Amniotic epithelial cell (primary cell): ENCODE results near the gene GRIK4.
"Not testable (repeated sequence)": the region's sequence is repeated elsewhere in the genome, so short reads cannot be mapped to it uniquely, and the experiment has no call there.

Source experiments
- DNase-seq: peaks from one replicate; pipeline ENCODE4 v3.0.0-alpha.2; 2010; ENCODE audit warnings: low read depth

GRIK4 gene, protein sequence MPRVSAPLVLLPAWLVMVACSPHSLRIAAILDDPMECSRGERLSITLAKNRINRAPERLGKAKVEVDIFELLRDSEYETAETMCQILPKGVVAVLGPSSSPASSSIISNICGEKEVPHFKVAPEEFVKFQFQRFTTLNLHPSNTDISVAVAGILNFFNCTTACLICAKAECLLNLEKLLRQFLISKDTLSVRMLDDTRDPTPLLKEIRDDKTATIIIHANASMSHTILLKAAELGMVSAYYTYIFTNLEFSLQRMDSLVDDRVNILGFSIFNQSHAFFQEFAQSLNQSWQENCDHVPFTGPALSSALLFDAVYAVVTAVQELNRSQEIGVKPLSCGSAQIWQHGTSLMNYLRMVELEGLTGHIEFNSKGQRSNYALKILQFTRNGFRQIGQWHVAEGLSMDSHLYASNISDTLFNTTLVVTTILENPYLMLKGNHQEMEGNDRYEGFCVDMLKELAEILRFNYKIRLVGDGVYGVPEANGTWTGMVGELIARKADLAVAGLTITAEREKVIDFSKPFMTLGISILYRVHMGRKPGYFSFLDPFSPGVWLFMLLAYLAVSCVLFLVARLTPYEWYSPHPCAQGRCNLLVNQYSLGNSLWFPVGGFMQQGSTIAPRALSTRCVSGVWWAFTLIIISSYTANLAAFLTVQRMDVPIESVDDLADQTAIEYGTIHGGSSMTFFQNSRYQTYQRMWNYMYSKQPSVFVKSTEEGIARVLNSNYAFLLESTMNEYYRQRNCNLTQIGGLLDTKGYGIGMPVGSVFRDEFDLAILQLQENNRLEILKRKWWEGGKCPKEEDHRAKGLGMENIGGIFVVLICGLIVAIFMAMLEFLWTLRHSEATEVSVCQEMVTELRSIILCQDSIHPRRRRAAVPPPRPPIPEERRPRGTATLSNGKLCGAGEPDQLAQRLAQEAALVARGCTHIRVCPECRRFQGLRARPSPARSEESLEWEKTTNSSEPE

DNA sequence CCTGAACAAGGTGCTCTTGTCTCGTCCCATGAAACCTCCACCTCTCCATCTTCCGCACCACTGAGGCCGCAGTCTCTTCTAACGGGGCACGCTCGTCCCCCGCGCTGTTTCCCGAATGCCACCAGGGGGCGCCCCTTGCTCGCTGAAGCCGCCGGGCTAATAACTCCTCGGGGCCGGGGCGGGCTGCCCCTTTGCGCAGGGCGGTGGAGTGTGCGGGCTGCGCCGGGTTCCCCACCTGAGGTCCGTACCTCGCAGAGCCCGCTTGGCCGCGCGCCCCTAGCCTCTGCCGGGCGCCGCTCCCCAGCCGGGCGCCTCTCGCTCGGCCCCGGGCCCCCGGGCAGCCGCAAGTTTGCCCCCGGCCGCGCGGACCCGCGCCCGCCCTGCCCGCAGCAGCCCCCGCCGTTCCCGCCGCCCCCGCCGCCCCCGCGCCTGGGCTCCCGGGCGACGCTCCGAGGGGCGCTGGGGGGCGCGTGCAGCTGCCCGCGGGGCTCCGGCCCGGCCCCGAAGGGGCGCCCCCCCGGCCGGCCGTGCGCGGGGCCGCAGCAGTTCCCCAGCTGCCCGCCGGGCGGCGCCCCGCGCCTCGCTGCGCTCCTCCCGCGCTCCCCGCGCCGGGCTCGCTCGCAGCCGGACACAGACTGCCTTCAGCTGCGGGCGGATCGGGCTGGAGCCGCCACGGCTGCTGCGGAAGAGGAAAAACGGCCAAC is at the start of gene GRIK4:
Gene GRIK4 (plus strand): TSS at position 633 of the 704 bp plus-strand sequence. CDS start 148,571 bp downstream, outside the sequence.
- DNase-seq: peak; percentile 40

DNA sequence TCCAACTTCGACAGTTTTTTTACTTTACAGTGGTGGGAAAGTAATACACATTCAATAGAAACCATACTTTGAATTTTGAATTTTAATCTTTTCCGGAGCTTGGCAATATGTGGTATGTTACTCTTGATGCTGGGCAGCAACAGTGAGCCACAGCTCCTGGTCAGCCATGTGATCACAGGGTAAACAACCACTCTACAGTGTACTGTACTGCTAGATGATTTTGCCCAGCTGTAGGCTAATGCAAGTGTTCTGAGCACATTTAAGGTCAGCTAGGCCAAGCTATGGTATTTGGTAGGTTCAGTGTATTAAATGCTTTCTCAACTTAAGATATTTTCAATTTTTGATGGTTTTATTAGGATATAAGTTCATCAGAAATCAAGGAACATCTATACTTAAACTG is 48.7 kb upstream of the GRIK4 start:
- no peak for DNase-seq

DNA sequence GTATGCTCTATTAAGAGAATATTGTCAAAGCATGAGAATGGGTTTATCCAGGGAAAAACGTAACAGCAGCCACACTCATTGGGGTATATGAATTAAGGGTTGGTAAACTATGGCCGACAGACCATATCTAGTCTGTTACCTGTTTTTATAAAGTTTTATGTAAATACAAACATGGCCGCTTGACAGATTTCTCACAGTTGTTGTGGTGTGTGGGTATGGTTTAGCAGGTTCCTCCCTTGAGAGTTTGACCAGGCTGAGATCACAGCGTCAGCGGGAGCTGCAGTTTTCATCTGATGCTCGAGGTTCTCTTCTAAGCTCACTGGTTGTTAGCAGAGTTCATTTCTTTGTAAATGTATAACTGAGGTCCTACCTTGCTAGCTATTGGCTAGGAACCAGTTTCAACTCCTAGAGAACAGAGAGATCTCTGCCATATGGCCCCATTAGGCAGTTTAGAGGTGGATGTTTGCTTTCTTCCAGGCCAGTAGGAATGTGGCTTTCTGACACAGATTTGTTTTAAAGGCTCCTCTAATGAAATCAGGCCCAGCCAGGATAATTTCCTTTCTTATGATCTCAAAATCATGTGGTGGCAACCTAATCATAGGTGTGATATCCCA is 45.5 kb upstream of the GRIK4 start:
- no peak for DNase-seq

- DNase-seq: peak; percentile 57
These were observed 43.9 kb upstream of the GRIK4 start for GRCh38 chr11:120467627-120468026.

DNA sequence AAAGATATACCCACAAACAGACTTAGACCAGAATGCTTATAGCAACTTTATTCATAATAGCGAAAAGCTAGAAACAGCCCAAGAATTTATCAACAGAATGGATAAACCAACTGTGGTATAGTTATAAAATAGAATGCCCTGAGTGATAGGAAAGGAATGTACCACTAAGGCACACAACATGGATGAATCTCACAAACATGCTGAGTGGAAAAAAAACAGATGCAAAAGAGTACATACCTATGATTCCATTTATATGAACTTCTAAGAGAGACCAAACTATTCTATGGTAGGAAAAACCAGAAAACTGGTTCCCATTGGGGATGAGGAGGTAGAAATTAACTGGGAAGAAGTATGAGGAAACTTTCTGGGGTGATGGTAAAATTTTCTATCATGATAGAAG is 40.4 kb upstream of the GRIK4 start:
- peak; percentile 94 for DNase-seq

DNA sequence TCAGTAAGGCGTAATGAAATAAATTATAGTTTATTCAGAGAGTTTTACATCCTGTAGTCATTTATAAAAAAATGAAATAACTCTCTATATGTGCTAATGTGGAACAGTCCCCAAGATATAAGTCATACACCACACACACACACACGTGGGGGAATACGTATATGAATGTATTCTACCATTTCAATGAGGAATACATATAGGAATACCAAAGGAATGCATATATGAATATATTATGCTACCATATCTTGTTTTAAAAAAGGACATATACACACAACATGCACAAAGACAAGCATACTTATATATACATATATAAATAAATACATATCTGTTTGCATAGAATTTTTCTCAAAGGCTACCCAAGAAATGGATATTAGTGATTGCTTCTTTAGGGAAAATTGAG is 39.6 kb upstream of the GRIK4 start:
- DNase-seq: no peak

GRCh38 chr11:120473503-120473902 is 38.0 kb upstream of the GRIK4 start:
- DNase-seq: no peak

DNA sequence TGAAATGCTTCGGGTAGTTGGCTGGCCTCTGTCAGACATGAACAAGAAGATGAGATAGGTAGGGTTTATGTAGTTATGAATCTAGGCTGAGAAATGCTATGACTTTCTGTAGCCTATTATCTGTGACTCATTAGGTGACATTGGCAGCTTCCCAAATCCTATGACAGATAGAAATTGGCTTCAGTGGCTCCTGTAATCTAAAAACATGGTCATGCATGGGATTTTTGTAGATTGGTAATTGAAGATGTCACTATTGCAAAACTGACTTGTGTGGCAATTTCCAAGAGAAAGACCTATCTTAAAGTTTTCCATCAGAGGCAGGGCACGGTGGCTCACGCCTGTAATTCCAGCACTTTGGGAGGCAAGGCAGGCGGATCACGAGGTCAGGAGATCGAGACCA is 29.4 kb upstream of the GRIK4 start:
- no peak for DNase-seq

DNA sequence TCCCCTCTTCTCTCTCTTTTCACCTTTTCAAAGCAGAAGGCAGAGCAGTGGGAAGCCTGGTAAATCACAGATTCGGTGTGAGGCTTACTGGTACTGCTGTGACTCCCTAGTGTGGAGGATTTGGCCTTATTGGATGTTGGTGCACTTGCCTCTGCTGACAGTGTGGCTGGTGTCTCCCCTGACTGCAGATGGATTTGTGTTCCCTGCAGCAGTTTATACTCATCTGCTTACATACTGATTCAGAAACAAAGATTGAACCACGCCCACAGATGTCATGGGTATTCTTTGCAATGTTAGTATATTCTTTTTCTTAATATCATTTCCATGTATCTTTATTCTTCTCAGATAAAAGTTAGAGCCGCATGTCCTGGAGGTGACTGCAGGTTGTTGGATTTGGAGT is 26.8 kb upstream of the GRIK4 start:
- no peak for DNase-seq

DNA sequence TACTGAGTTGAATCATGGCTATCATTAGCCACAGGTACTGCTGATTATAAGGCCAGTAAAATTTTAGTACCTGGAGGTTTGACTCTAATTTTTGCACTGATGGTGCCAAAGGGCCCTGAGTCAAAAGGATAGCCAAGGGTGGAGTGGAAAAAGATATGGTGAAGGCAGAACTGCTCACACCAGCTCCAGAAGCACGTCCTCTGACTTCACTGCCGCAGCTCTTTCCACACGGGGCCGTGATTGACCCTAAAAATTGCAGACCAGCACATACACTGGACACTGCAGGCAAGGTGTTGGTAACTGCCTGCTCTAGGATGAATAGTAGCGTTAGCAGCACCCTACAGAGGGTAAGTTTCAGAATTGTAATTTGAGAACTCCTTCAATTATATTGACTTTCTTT is 25.4 kb upstream of the GRIK4 start:
- DNase-seq: no peak

DNA sequence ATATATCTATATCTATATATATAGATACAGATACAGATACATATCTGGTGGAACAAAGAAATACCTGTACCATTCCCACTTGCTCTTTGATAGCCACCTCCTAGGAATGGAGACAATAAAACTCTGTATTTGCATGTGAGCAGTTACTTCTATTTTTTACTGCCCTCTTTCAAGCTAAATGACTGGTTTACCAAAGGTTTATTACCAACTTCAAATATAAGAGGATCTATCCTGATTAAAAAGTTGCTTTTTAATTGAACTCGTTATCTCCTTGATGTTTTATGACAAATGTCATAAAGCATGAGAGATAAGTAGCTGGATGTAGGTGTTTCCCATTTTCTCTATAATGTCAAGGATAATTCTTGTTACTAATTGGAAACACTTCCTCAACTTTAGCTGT is 21.7 kb upstream of the GRIK4 start:
- no peak for DNase-seq

- no peak for DNase-seq
These were observed 19.1 kb upstream of the GRIK4 start for GRCh38 chr11:120492486-120492885.

DNA sequence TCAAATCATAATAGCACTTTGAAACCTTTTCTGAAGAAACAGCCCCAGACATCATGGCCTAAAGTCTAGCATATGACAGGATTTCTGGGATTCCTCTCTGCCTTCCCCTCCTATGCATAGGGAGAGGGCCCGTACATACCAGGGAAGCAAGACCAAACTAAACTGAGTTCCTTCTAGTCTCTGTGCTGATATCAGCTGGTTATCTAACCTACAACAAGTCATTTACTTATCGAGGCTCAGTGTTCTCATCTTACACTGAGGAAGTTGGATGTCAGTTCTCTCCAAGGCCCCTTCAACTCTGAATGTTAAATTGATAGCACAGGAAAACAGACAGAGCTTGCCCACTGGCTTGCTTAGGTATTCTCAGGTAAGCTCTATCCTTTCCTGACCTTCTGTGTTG is 17.0 kb upstream of the GRIK4 start:
- DNase-seq: no peak

DNA sequence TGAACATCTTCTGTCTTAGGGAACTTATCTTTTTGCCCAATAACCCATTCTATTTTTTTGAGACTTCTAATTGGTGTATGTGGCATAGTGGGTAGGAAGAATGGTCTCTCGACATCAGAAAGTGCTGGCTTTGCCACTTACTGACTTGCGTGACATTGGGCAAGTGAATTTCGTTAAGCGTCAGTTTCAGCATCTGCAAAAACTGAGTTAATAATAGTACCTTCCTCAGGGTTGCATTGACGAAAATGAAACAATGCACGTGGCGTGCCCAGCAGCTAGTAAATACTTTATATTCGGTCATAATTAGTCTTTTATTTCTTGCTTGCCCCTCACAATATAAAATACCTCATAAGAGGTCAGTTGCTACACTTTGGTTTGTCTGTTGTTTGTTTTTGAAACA is 12.5 kb upstream of the GRIK4 start:
- DNase-seq: no peak

DNA sequence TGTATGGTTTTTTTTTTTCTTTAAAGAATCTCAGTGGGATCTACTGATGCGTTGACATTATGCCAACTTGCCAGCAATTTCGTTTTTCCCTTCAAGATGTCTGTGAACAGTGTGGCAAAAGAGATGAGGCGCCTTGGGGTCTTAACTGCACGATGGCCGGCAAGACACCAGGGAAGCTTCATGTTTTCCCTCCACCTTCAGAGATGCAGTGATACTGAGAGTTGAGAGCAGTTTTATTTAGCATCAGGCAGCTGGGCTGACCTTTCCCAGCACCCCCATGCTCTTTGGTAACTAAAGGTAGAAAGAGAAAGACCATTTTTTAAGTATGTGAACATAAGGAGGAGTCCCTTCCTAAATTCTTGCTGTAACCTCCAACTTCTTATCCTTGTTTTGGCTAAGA is 11.7 kb upstream of the GRIK4 start:
- no peak for DNase-seq

DNA sequence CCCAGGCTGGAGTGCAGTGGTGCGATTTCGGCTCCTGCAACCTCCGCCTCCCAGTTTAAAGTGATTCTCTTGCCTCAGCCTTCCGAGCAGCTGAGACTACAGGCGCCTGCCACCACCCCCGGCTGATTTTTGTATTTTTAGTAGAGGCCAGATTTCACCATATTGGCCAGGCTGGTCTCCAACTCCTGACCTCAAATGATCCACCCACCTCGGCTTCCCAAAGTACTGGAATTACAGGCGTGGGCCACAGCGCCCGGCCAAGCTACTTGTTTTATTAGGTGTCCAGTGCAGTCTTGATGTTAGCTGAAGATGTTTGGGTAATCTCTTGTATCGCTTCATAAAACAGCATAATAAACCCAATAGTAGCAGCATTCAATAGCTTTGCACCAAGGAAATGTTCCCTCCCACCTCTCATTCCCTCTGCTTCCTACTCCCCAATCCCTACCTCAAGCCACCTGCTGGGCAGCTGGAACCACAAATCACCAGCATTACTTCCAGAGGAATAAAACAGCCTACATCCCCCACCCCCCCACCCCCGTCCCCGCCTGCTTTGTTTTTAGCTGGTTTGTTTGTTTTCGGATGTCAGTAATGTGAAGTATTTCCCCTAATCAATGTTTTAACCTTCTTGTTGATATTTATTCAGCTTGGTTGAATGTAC is 11.0 kb upstream of the GRIK4 start:
- DNase-seq: no peak

DNA sequence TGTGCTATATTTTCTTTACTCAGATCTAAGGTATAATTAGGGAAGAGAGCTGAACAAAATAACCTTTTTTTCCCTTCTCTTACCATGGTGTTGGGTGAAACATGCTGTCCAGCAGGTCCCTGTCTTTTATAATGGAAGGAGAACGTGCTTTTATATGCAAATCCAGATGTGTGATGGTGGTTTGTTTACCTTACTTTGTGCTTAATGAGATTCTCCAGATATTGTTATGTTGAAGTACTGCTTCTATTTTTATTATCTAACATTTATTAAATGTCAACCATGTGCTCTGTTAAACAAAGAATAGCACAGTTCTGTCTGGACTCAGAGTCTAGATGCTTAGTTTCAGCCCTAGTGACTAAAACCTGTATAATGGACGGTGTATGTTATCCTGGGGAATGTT is 10.1 kb upstream of the GRIK4 start:
- DNase-seq: no peak

GRCh38 chr11:120501976-120502755 is 9.4 kb upstream of the GRIK4 start:
- no peak for DNase-seq

DNA sequence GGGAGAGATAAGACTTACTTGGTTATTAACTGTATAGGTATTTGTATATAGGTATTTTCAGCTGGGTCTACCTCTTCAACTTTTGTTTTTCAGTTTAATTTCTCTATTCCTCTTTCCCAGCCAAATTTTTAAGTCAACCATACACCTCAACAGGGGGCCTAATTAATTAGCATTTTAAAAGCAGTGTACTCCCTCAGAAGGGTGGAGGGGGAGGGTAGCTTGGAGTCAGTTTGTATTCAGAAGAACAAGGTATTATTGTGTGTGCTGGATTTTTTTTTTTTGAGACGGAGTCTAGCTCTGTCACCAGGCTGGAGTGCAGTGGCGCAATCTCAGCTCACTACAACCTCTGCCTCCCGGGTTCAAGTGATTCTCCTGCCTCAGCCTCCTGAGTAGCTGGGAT is 8.0 kb upstream of the GRIK4 start:
- DNase-seq: not testable (repeated sequence)

- no peak for DNase-seq
These were observed 5.6 kb upstream of the GRIK4 start for GRCh38 chr11:120505801-120506425.
